ENCODE data around the gene GOLT1B. TPM values are rescaled to one million over a fixed set of nuclear protein-coding genes. Genes with fewer than 3 reads are reported as not detected.

The GOLT1B gene
- total and polyA plus RNA-seq, 2 of the 8 experiments (the other 6 are each of a cell fraction or from before 2014, with no cell fraction given) = 18.3 to 38.3 TPM

DNA sequence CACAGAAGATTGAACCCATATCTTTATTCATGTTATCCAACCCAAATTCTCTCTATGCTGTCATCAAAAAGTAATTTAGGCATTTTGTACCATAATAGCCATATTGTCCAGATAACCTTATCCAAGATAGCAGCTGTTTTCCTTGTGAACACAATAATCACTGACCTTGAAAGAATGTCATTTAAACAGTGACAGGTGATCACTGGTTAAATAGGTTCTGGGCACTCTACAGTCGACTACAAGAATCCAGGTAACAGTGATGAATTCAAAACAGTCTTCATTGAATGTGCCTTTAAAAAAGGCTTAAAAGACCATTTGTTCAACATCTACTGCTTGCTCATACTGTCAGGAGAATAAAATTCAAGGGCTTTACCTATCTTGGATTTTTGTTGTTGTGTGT, 20.0 kb downstream of the GOLT1B start:
- H4K8ac ChIP-seq (ENCODE audit: extremely low read depth, insufficient read depth, low read length) = no peak overlapping the region
- no peak overlapping the region for H2BK5ac ChIP-seq (ENCODE audit: low read depth, low read length)
- no peak overlapping the region for H2BK12ac ChIP-seq (ENCODE audit: low read depth, low read length)
- 80% methylated on average over 1 of the region's 1 CpG; no CpG with 5 or more reads in 1 of the 2 experiments for WGBS, 2 experiments (ENCODE audit: extremely low coverage in 1 of 2, insufficient coverage in 1 of 2, insufficient read length in 1 of 2, insufficient replicate concordance in 2 of 2, low coverage in 1 of 2, low lambda C conversion rate in 2 of 2, missing lambda C conversion rate in 1 of 2)
- ChIA-PET POLR2A (ENCODE audit: partially characterized antibody) (interaction anchor here (1.0 kb wide), 1 partner anchor 11 kb away, joined by 3 read pairs; no protein-coding TSS in a partner anchor), CTCF (ENCODE audit: partially characterized antibody) (no interaction called here)
- peaks cover 0 to 3% (median under 1%) of the 10 kb centered on the region in 4 experiments; a peak in 2 of 7 replicates for H3K27me3 ChIP-seq (replicated peaks in 1 of 4; ENCODE audit: control insufficient read depth in 3 of 4, extremely low read depth in 1 of 4, insufficient read depth in 3 of 4, low read length in 3 of 4)
- H4K20me1 ChIP-seq (replicated peaks in 1 of 2; ENCODE audit: control insufficient read depth in 1 of 2, insufficient read depth in 2 of 2, low read length in 2 of 2) = no peaks in the 10 kb centered on the region
- H2AFZ ChIP-seq (ENCODE audit: low read length) = no peak overlapping the region
- H3K9me3 ChIP-seq (ENCODE audit: insufficient read depth in 2 of 2, low read depth in 1 of 2, low read length in 1 of 2) = no peaks in the 10 kb centered on the region
- no peak overlapping the region for H3K27ac ChIP-seq (ENCODE audit: low read depth, low read length)
- H3K9ac ChIP-seq (replicated peaks in 1 of 4; ENCODE audit: extremely low read depth in 1 of 4, low read depth in 3 of 4, low read length in 3 of 4) = no peak overlapping the region
- peaks cover 0 to 3% (median 0%) of the 10 kb centered on the region in 4 experiments; a peak in 2 of 8 replicates for H3K36me3 ChIP-seq (ENCODE audit: control insufficient read depth in 2 of 4, insufficient read depth in 4 of 4, low read length in 3 of 4)
- H3K14ac ChIP-seq (ENCODE audit: insufficient read length) = no peak overlapping the region
- H3K23ac ChIP-seq (ENCODE audit: insufficient read length) = no peak overlapping the region
- H4K91ac ChIP-seq (replicated peaks; ENCODE audit: insufficient read length, low read length) = no peak overlapping the region
- no peak overlapping the region for H3K56ac ChIP-seq (replicated peaks; ENCODE audit: insufficient read length, low read depth, low read length)
- H2BK15ac ChIP-seq (ENCODE audit: low read length) = no peak overlapping the region
- H3K4me3 ChIP-seq (ENCODE audit: extremely low read depth in 1 of 4, insufficient read depth in 2 of 4, low read depth in 3 of 4, low read length in 4 of 4) = no peak overlapping the region
- H2AK5ac ChIP-seq (ENCODE audit: low read depth, low read length) = no peak overlapping the region
- H3K79me2 ChIP-seq (ENCODE audit: control insufficient read depth in 1 of 2, insufficient read depth in 2 of 2, low read length in 2 of 2) = no peaks in the 10 kb centered on the region
- TF ChIP-seq ZNF274 (IDR thresholded peaks at IDR 0.05; ENCODE audit: borderline replicate concordance, extremely low read depth, low read length) (no peak), CHD1 (IDR thresholded peaks at IDR 0.05; ENCODE audit: low read depth, low read length) (no peak), TCF12 (IDR thresholded peaks at IDR 0.05; ENCODE audit: low read depth, low read length) (no peak), CBX8 (IDR thresholded peaks at IDR 0.05; ENCODE audit: borderline replicate concordance, low read depth, low read length) (no peak), ASH2L (IDR thresholded peaks at IDR 0.05; ENCODE audit: low read length) (no peak), CBX5 (IDR thresholded peaks at IDR 0.05; ENCODE audit: low read depth, low read length) (no peak), POLR2A (IDR thresholded peaks at IDR 0.05; ENCODE audit: control extremely low read depth in 1 of 2, low read depth in 2 of 2, low read length in 2 of 2) (no peak), POU5F1 (IDR thresholded peaks at IDR 0.05; ENCODE audit: low read depth, low read length) (no peak), SAP30 (IDR thresholded peaks at IDR 0.05; ENCODE audit: insufficient read depth, insufficient replicate concordance, low read length) (no peak)
- TF ChIP-seq, protein P1, sequence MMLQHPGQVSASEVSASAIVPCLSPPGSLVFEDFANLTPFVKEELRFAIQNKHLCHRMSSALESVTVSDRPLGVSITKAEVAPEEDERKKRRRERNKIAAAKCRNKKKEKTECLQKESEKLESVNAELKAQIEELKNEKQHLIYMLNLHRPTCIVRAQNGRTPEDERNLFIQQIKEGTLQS (IDR thresholded peaks at IDR 0.05; ENCODE audit: insufficient read depth, low read depth, low read length) = no peak
- H3K18ac ChIP-seq (ENCODE audit: extremely low read depth, low read length) = no peak overlapping the region
- H2BK20ac ChIP-seq (ENCODE audit: low read length) = no peak overlapping the region
- no peaks in the 10 kb centered on the region for H3K79me1 ChIP-seq (ENCODE audit: low read depth, low read length)
- H3K4me2 ChIP-seq (ENCODE audit: insufficient read depth in 1 of 2, low read depth in 2 of 2, low read length in 2 of 2) = no peak overlapping the region
- no peak overlapping the region for H3K4ac ChIP-seq (replicated peaks; ENCODE audit: insufficient read length, low read depth, low read length)
- no peak overlapping the region for H4K5ac ChIP-seq (ENCODE audit: insufficient read length, low read depth, low read length)
- no peak for FAIRE-seq
- no peaks in the 10 kb centered on the region for H3K23me2 ChIP-seq (ENCODE audit: low read depth, low read length)
- H3K4me1 ChIP-seq (replicated peaks in 1 of 4; ENCODE audit: control insufficient read depth in 3 of 4, insufficient read depth in 4 of 4, low read length in 3 of 4) = no peaks in the 10 kb centered on the region
- no peak for DNase-seq (ENCODE audit: low read depth in 1 of 2, low spot score in 2 of 2)
- H2BK120ac ChIP-seq (replicated peaks; ENCODE audit: low read depth, low read length) = no peak overlapping the region

Data from H1 (cell line).